Endodermal cell (in vitro differentiated cells): Measurements from ENCODE around the gene MAP3K9. TPM values are rescaled to one million over a fixed set of nuclear protein-coding genes. Genes with fewer than 3 reads are reported as not detected.

Source experiments
- DNase-seq: peaks from one replicate; pipeline ENCODE4 v3.0.0-alpha.2; 2017
- H3K27ac ChIP-seq: 2 replicates; pipeline ENCODE4 v1.5.1; 2013; ENCODE audit warnings: mild to moderate bottlenecking, low read depth, low read length, moderate library complexity
- H3K27me3 ChIP-seq: 2 replicates; pipeline ENCODE4 v1.6.1; 2013; ENCODE audit warnings: mild to moderate bottlenecking, low read length, moderate library complexity; ENCODE audit not compliant: insufficient read depth, control insufficient read depth, poor library complexity, severe bottlenecking
- H3K36me3 ChIP-seq: 2 replicates; pipeline ENCODE4 v1.7.0; 2013; ENCODE audit warnings: mild to moderate bottlenecking, low read length, moderate library complexity; ENCODE audit not compliant: control insufficient read depth, insufficient read depth
- H3K4me1 ChIP-seq: one replicate; pipeline ENCODE4 v1.7.0; 2013; ENCODE audit warnings: low read length; ENCODE audit not compliant: control insufficient read depth, insufficient read depth
- H3K4me3 ChIP-seq: 2 replicates; pipeline ENCODE4 v1.5.1; 2013; ENCODE audit warnings: mild to moderate bottlenecking, low read length, moderate library complexity
- H3K9ac ChIP-seq: 2 replicates; pipeline ENCODE4 v1.6.1; 2013; ENCODE audit warnings: mild to moderate bottlenecking, low read length, moderate library complexity; ENCODE audit not compliant: poor library complexity, severe bottlenecking; ENCODE audit errors: extremely low read depth
- H3K9me3 ChIP-seq: 2 replicates; pipeline ENCODE4 v1.6.1; 2013; ENCODE audit warnings: mild to moderate bottlenecking, low read length, moderate library complexity; ENCODE audit not compliant: control insufficient read depth
- H3K27ac Mint-ChIP-seq: 2 replicates; pipeline ENCODE4 v1.8.0; 2020; ENCODE audit warnings: mixed read lengths
- H3K27me3 Mint-ChIP-seq: 2 replicates; pipeline ENCODE4 v1.8.0; 2021; ENCODE audit warnings: mild to moderate bottlenecking, mixed read lengths; ENCODE audit not compliant: insufficient read depth
- H3K36me3 Mint-ChIP-seq: 2 replicates; pipeline ENCODE4 v1.8.0; 2020; ENCODE audit warnings: low read depth, mixed read lengths
- H3K4me1 Mint-ChIP-seq: 2 replicates; pipeline ENCODE4 v1.8.0; 2020; ENCODE audit warnings: mixed read lengths
- H3K4me3 Mint-ChIP-seq: 2 replicates; pipeline ENCODE4 v1.8.0; 2020; ENCODE audit warnings: mild to moderate bottlenecking, moderate library complexity, mixed read lengths
- H3K9me3 Mint-ChIP-seq: 2 replicates; pipeline ENCODE4 v1.8.0; 2020; ENCODE audit warnings: mild to moderate bottlenecking, mixed read lengths
- WGBS, 2 experiments: methylation state at CpG; one replicate each; pipeline versions ENCODE4 v1.1.5 to v1.1.7; 2013; ENCODE audit warnings: missing lambda C conversion rate in 2 of 2, mixed read lengths in 1 of 2; ENCODE audit not compliant: insufficient coverage in 1 of 2, insufficient read length in 1 of 2; 5-methylcytosine and 5-hydroxymethylcytosine counted together
- total RNA-seq, 2 donors: library from RNA; stranded (reverse); fragmentation: NEBNext Ultra II Directional in 1 of 2; extraction: Animal tissue kit (Norgen Biotek cat#: 25700) in 1 of 2; gene quantifications; 2 replicates in 1 of 2; 3 replicates in 1 of 2; pipeline ENCODE4 v1.2.1, GENCODE V29; 2021
- TF ChIP-seq, protein P1 (sequence below): fragments of 200-600 bp; sonication (generic); conservative IDR thresholded peaks from 2 replicates; pipeline ENCODE4 v1.5.0; 2021; ENCODE audit warnings: antibody characterized with exemption, mild to moderate bottlenecking

Gene MAP3K9
- total RNA-seq, 2 donors from 2014 or later, result 34.1 to 38.5 TPM

DNA sequence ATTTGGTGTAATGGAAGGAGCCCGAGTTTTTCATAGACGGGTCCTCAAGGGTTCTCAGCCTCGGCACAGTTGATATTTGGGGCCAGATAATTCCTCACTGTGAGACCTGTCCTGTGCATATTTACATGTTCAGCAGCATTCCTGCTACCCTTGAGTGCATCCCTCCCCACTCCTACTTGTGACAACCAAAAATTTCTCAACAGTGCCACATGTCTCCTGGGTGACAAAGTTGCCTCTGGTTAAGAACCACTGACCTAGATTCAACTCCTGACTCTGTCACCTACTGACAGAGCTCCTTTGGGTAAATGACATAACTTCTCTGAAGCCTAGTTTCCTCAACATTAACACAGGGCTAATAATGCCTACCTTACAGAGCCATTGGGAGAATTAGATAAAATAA, 107.2 kb downstream of the MAP3K9 start:
- Histone ChIP-seq H3K4me1 (no peaks in the 10 kb centered on the region), H3K27me3 (no peaks in the 10 kb centered on the region), H3K9ac (no peak overlapping the region), H3K9me3 (no peaks in the 10 kb centered on the region), H3K36me3 (no peaks in the 10 kb centered on the region), H3K4me3 (no peak overlapping the region), H3K27ac (no peak overlapping the region)
- H3K4me1 Mint-ChIP-seq, result peaks cover 15% of the 10 kb centered on the region
- no peak overlapping the region for H3K4me3 Mint-ChIP-seq
- no peak for DNase-seq
- WGBS, 2 experiments, result 50 to 59% methylated on average over 2 to 3 of the region's 3 CpGs
- TF ChIP-seq, protein P1, sequence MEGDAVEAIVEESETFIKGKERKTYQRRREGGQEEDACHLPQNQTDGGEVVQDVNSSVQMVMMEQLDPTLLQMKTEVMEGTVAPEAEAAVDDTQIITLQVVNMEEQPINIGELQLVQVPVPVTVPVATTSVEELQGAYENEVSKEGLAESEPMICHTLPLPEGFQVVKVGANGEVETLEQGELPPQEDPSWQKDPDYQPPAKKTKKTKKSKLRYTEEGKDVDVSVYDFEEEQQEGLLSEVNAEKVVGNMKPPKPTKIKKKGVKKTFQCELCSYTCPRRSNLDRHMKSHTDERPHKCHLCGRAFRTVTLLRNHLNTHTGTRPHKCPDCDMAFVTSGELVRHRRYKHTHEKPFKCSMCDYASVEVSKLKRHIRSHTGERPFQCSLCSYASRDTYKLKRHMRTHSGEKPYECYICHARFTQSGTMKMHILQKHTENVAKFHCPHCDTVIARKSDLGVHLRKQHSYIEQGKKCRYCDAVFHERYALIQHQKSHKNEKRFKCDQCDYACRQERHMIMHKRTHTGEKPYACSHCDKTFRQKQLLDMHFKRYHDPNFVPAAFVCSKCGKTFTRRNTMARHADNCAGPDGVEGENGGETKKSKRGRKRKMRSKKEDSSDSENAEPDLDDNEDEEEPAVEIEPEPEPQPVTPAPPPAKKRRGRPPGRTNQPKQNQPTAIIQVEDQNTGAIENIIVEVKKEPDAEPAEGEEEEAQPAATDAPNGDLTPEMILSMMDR, result no peak
- no peaks in the 10 kb centered on the region for H3K27me3 Mint-ChIP-seq
- no peaks in the 10 kb centered on the region for H3K36me3 Mint-ChIP-seq
- no peak overlapping the region for H3K27ac Mint-ChIP-seq
- H3K9me3 Mint-ChIP-seq, result no peaks in the 10 kb centered on the region

DNA sequence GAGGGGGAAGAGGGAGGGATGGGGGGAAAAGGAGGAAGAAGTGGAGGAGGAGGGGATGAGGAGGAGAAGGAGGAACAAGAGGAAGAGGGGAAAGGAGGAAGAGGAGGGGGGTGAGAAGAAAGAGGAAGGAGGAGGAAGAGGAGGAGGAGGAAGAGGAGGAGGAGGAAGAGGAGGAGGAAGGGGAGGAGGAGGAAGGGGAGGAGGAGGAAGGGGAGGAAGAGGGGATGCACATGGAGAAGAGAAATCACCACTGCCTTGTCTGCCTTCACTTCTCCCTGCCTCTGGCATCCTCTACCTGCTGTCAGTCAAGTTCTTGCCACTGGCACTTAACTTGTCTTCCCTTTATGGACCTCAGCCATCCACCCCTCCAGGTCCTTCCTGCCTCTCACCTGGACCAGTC, 107.7 kb downstream of the MAP3K9 start:
- Histone ChIP-seq H3K9me3 (no peaks in the 10 kb centered on the region), H3K27ac (no peak overlapping the region), H3K4me3 (no peak overlapping the region), H3K27me3 (no peaks in the 10 kb centered on the region), H3K36me3 (no peaks in the 10 kb centered on the region), H3K4me1 (no peaks in the 10 kb centered on the region), H3K9ac (no peak overlapping the region)
- TF ChIP-seq, protein P1, result no peak
- Mint-ChIP-seq H3K27ac (no peak overlapping the region), H3K4me3 (no peak overlapping the region), H3K4me1 (peaks cover 10% of the 10 kb centered on the region), H3K36me3 (no peaks in the 10 kb centered on the region), H3K9me3 (no peaks in the 10 kb centered on the region), H3K27me3 (no peaks in the 10 kb centered on the region)
- no peak for DNase-seq

DNA sequence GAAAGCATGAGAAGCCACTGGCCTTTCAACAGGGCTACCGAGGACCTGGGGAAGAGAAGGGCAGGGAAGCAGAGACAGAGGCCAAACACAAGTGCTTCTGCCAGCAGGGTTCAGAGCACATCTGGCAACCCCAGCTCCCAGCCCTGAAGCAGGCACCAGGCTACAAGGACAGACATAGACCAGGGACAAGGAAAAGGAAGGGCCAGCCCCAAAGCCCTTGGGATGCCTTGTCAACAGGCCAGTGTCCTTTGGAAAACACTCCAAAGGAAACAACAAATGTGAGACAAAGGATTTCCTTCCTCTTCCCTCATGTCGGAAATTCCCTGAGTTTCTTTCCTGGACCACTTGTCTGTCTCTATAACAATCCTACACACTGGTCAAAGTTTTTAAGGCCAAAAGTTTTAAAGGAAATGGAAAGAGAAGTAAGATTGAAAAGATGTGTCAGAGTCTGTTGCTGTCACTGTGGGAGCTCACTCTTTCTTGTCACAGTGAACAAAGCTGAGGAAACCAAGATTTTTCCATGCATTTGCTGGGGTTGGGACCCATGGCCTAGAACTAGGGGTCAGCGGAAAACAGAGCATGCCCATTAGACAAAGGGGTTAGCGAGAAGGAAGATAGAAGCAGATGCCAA, 108.2 kb downstream of the MAP3K9 start:
- no peak overlapping the region for H3K4me3 Mint-ChIP-seq
- no peak for DNase-seq
- H3K4me1 Mint-ChIP-seq, result peaks cover 6% of the 10 kb centered on the region
- H3K27me3 ChIP-seq, result no peaks in the 10 kb centered on the region
- H3K4me3 ChIP-seq, result no peak overlapping the region
- no peaks in the 10 kb centered on the region for H3K9me3 ChIP-seq
- TF ChIP-seq, protein P1, result no peak
- H3K9ac ChIP-seq, result no peak overlapping the region
- H3K9me3 Mint-ChIP-seq, result no peaks in the 10 kb centered on the region
- H3K36me3 Mint-ChIP-seq, result no peaks in the 10 kb centered on the region
- H3K4me1 ChIP-seq, result no peaks in the 10 kb centered on the region
- no peaks in the 10 kb centered on the region for H3K27me3 Mint-ChIP-seq
- H3K27ac Mint-ChIP-seq, result no peak overlapping the region
- WGBS, 2 experiments, result 90 to 100% methylated on average over 3 to 4 of the region's 4 CpGs
- H3K36me3 ChIP-seq, result no peaks in the 10 kb centered on the region
- H3K27ac ChIP-seq, result no peak overlapping the region
